ENCODE results near the gene TNFSF11. TPM values are rescaled to one million over a fixed set of nuclear protein-coding genes. Genes with fewer than 3 reads are reported as not detected.

Gene TNFSF11
- total and polyA plus RNA-seq, 8 donors: 0.13 to 0.55 TPM; not detected in 6

DNA sequence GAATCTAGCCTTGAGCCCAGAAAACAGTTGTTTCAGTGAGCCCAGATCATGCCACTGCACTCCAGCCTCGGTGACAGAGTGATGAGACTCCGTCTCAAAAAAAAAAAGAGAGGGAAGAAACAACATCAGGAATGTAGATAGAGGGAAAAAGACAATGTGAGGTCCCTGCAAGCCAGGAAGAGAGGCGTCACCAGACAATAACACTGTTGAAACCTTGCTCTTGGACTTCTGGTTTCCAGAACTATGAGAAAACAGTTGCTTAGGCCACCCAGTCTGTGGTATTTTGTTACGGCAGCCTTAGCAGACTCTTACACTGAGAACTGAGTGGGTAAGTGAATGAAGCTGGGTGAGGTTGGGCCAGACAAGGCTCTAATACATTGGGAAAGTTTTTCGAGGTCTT lies 64.1 kb downstream of the TNFSF11 start:
- no peak for DNase-seq
- H3K27me3 ChIP-seq: no peaks in the 10 kb centered on the region
- 67 to 80% (median 73%) methylated on average over 5 of the region's 5 CpGs for WGBS, 5 donors
- no peak for TF ChIP-seq POLR2AphosphoS5 (IDR thresholded peaks at IDR 0.05)
- no peak for TF ChIP-seq POLR2A (IDR thresholded peaks at IDR 0.05)
- TF ChIP-seq EP300 (IDR thresholded peaks at IDR 0.05): no peak
- no peak for TF ChIP-seq CTCF (IDR thresholded peaks at IDR 0.05)
- H3K36me3 ChIP-seq: no peaks in the 10 kb centered on the region
- H3K4me3 ChIP-seq: no peak overlapping the region
- intact Hi-C loops (cut with DNase I; ENCODE audit: low total_unique reads): no loop called here
- peaks cover 0 to 9% (median 0%) of the 10 kb centered on the region in 4 donors for H3K9me3 ChIP-seq
- no peaks in the 10 kb centered on the region for H3K4me1 ChIP-seq
- H3K27ac ChIP-seq: no peak overlapping the region

GRCh38 chr13:42638886-42639285 lies 64.9 kb downstream of the TNFSF11 start:
- TF ChIP-seq POLR2A (IDR thresholded peaks at IDR 0.05) (no peak), EP300 (IDR thresholded peaks at IDR 0.05) (no peak), CTCF (IDR thresholded peaks at IDR 0.05) (no peak), POLR2AphosphoS5 (IDR thresholded peaks at IDR 0.05) (no peak)
- no peak for DNase-seq
- Histone ChIP-seq H3K9me3 (peaks cover 0 to 9% (median 0%) of the 10 kb centered on the region in 4 donors), H3K36me3 (no peaks in the 10 kb centered on the region), H3K27ac (no peak overlapping the region), H3K4me3 (no peak overlapping the region), H3K4me1 (no peaks in the 10 kb centered on the region), H3K27me3 (no peaks in the 10 kb centered on the region)
- 55 to 57% (median 56%) methylated on average over 1 of the region's 1 CpG for WGBS, 5 donors
- intact Hi-C loops (cut with DNase I; ENCODE audit: low total_unique reads): no loop called here

DNA sequence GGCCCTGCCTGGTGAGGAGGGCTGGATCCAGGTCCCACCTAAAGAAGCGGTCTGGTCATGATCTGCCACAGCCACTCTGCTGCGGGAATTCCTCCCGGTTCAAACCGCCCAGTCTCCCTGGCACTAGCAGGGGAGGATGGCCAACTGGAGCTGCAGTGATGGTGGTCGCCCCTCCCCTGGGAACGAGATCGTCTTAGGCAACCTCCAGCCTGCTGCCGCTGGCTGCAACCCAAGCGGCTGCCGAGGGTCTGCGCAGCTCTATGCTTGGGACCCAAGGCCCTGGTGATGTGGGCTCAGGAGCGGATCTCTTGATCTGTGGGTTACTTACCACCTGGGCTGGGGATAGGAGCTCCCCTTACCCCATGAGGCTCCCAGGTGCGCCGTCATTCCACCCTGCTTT lies 69.1 kb downstream of the TNFSF11 start:
- H3K27ac ChIP-seq: no peak overlapping the region
- no peak overlapping the region for H3K4me3 ChIP-seq
- TF ChIP-seq POLR2AphosphoS5 (IDR thresholded peaks at IDR 0.05) (no peak), POLR2A (IDR thresholded peaks at IDR 0.05) (no peak), CTCF (IDR thresholded peaks at IDR 0.05) (no peak)
- H3K27me3 ChIP-seq: no peaks in the 10 kb centered on the region
- H3K36me3 ChIP-seq: no peaks in the 10 kb centered on the region
- intact Hi-C loops (cut with DNase I; ENCODE audit: low total_unique reads): no loop called here
- peaks cover 0 to 9% (median 0%) of the 10 kb centered on the region in 4 donors for H3K9me3 ChIP-seq
- DNase-seq: no peak
- H3K4me1 ChIP-seq: no peaks in the 10 kb centered on the region
- WGBS, 5 donors: 92 to 97% (median 96%) methylated on average over 14 of the region's 14 CpGs

DNA sequence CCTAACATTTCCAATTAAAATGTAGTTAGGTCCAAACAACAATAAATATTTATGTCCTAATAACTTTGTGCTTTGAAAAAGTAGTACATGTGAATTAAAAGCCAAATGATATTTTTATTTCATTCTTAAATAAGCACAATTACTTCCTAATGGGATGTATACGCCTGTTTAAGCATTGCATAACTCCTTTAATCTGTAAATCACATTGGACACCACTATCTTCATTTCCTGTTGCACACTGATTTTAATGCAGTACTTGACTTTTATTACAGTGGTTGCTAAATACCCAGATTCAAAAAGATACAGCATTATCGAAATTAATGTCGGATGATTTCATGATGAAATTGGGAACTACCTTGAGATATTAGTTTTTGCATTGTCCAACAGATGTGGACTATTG lies 70.9 kb downstream of the TNFSF11 start:
- intact Hi-C loops (cut with DNase I; ENCODE audit: low total_unique reads): no loop called here
- Histone ChIP-seq H3K36me3 (no peaks in the 10 kb centered on the region), H3K4me1 (no peaks in the 10 kb centered on the region), H3K9me3 (peaks cover 0 to 9% (median 0%) of the 10 kb centered on the region in 4 donors), H3K27me3 (no peaks in the 10 kb centered on the region), H3K4me3 (no peak overlapping the region), H3K27ac (no peak overlapping the region)
- DNase-seq: no peak
- TF ChIP-seq POLR2A (IDR thresholded peaks at IDR 0.05) (no peak), EP300 (IDR thresholded peaks at IDR 0.05) (no peak), CTCF (IDR thresholded peaks at IDR 0.05) (no peak), POLR2AphosphoS5 (IDR thresholded peaks at IDR 0.05) (no peak)
- WGBS, 5 donors: 84 to 91% (median 89%) methylated on average over 3 of the region's 3 CpGs
